ENCODE data around the gene PRDM7.
"Not testable (repeated sequence)": the region's sequence is repeated elsewhere in the genome, so short reads cannot be mapped to it uniquely, and the experiment has no call there.

PRDM7 gene

GRCh38 chr16:90077240-90077756 lies at the start of gene PRDM7:
Gene PRDM7, minus strand, starts transcription at chr16:90077331. Its CDS starts 1,421 bp downstream, at chr16:90075910.
- DNase-seq, result peak; percentile 97

- DNase-seq, result not testable (repeated sequence)
Observed at GRCh38 chr16:90121846-90122245, 44.7 kb upstream of the PRDM7 start.

GRCh38 chr16:90107617-90108016 lies 30.5 kb upstream of the PRDM7 start:
- DNase-seq, result not testable (repeated sequence)

DNA sequence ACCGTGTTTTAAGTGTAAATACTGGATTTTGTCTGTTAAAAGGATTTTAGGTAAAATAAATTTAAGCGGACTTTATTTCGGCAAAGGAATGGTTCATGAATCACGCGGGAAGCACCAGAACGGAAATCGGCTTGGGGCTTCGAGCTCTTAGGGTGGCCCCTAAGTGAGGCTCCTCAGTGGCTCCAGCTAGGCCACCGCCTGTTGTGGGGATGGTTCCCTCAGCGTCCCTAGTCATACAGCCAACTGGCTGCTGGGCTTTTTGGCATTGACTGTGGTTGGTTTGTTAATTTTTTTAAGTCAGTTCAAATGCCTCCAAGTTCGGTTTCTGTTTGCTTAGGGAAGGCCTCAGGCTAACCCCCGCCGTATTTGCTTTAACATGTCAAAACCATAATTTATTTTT lies 29.9 kb upstream of the PRDM7 start:
- DNase-seq, result not testable (repeated sequence)

DNA sequence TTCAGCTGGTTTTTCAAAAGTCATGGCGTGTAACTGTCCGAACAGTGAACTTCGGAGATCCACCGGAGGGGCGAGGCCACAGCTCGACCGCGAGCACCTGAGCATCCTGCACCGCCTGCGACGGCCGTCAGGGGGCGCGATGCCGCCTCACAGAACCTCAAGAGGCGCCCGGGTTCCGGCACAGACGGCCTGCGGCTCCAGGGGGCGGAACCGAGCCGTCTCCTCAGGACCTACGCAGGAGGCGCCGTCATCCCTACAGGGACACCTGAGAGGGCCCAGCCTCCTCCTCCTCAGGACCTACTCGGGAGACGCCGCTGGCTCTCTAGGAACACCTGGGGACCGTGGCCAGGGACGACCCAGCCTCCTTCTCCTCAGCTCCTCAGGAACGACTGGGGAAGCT lies 29.1 kb upstream of the PRDM7 start:
- DNase-seq, result peak; percentile 65

GRCh38 chr16:90104725-90105124 lies 27.6 kb upstream of the PRDM7 start:
- not testable (repeated sequence) for DNase-seq

GRCh38 chr16:90102086-90102884 lies 25.2 kb upstream of the PRDM7 start:
- DNase-seq, result peak; percentile 71

DNA sequence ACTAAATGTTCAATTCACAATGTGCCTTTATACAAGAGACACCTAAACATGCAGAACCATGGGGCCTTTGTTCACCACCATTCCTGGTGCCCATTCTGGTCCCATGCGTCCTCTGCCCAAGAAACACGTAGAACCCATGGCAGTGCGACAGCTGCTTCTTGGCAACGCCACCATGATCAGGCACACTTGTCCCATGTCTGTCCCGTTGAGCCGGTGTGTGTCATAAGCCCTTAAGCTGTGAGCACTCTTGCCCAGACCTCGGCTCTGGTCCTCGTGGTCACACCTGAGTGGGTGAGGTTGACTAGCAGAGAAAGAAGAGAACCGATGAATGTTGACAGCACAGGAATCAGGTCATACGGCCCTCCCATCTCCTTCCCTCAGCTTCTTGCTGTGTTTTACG lies 24.2 kb upstream of the PRDM7 start:
- not testable (repeated sequence) for DNase-seq

DNA sequence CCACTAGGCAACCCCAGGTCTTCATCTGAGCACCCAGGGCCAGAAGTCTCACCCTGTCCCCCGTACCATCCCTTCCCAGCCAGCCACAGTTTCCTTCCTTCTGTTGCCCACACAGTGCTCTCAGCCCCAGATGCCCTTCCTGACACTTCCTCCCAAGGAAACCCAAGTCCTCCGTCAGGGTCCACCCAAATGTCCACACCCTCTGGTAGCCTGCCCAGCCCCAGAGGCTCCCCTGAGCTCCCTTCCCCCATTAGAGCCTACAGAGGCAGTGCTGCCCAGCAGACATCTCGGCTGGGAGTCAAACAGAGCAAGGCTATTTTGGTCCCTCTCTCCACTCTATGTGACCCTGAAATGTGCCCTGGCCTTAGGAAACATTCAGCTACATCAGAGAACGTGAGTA lies 23.7 kb upstream of the PRDM7 start:
- DNase-seq, result not testable (repeated sequence)

DNA sequence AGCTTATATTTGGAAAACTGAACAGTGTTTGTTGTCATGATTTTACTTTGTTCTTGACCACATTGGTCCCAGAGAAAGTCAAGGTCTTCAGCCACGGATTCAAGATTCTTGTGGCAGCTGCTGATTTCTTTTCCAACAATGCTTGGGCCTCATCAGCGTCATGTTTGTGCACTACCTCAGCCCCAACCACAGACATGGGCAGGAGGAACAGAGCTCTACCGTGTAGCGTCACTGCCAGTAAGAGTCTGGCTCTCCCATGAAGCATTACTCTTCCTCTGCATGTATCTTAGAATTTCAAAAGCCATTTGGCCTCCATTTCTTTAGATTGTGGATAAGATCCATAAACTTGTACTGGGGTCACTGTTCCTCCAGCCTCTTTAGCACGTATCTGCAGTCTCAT lies 23.1 kb upstream of the PRDM7 start:
- not testable (repeated sequence) for DNase-seq

DNA sequence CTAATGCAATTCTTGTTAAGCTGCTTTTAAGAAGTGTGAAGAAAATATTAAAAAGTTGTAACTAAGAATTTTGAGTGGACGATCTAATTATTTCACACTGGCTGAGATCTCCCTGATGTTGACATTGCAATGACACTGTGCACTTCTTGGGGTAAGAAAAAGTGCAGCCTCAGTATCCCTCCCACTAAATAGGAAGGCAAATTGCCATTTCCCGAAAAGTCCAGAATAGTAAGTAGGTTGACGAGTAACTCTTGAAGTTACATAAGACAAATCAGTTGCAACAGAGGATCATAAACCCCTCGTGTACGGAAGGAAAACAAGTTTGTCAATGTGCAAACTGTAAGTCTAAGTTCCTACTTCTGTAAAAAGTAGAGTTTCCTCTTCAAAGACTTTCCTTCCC lies 21.8 kb upstream of the PRDM7 start:
- DNase-seq, result not testable (repeated sequence)

- DNase-seq, result peak; percentile 57
Observed at GRCh38 chr16:90097010-90097684, 20.0 kb upstream of the PRDM7 start.

GRCh38 chr16:90094791-90095190 lies 17.7 kb upstream of the PRDM7 start:
- not testable (repeated sequence) for DNase-seq

DNA sequence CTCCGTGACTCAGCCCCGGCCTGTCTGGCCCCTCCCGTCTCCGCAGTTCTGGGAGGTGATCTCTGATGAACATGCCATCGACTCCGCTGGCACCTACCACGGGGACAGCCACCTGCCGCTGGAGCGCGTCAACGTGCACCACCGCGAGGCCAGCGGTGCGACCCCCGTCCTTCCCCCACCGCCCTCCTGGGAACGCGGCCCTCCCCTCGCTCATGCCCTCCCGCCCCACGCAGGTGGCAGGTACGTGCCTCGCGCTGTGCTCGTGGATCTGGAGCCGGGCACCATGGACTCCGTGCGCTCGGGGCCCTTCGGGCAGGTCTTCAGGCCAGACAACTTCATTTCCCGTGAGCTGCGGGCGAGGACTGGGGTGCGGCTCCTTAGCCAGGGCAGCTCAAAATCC lies 17.2 kb upstream of the PRDM7 start:
- DNase-seq, result not testable (repeated sequence)

- DNase-seq, result not testable (repeated sequence)
Observed at GRCh38 chr16:90093799-90094198, 16.7 kb upstream of the PRDM7 start.

DNA sequence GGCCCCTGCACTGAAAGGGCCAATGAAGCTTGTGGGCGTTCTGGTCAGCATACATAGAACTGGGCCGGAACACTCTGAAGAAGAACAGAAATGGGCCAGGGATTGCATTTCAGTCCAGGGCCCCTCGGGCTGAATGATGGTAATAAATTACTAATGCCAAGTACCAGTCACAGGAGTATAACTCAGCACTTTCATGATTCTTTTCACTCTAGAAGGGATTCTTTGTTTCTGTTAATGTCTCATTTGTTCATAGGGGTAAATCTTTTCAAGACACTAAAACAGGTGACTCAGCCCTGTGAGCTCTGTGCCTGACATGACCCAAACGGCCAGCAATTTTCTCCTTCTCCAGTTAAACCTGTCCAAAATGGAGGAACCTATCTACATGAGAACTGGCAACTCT lies 15.7 kb upstream of the PRDM7 start:
- not testable (repeated sequence) for DNase-seq

DNA sequence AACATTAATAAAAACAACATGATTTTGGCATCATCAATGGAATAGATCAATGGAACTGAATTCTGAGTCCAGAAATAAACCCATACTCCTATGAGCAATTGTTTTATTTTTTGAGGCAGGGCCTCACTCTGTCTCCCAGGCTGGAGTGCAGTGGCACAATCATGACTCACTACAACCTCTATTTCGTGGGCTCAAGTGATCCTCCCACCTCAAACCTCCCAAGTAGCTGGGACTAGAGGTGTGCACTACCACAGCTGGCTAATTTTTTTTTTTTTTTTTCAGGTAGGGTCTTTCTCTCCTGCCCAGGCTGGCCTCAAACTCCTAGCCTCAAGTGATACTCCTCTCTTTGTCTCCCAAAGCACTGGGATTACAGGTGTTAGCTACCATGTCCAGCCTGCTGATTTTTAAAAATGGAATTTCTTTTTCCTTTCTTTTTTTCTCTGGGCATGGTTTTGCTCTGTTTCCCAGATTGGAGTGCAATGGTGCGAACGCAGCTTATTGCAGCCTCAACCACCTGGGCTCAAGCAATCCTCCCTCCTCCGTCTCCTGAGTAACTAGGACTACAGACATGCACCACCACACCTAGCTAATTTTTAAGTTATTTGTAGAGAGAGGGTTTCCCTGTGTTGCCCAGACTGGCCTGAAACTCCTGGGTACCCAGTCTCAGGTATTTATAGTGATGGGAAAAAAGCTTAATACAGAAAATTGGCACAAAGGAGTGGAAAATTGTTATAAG lies 7.3 kb upstream of the PRDM7 start:
- no peak for DNase-seq

DNA sequence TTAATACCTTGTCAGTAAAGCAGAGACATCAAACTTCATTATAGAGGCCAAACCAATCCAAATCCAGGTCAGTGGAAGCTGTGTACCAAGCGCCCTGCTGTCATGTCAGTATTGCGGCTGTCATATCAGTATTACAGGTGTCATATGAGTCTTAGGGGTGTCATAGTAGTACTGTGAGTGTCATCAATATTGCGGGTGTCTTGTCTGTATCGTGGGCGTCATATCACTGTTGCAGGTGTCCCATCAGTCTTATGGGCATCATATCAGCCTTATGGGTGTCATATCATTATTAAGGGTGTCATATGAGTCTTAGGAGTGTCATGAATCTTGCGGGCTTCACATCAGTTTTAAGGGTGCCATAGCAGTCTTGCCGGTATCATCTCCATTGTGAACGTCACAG lies 6.0 kb upstream of the PRDM7 start:
- no peak for DNase-seq

DNA sequence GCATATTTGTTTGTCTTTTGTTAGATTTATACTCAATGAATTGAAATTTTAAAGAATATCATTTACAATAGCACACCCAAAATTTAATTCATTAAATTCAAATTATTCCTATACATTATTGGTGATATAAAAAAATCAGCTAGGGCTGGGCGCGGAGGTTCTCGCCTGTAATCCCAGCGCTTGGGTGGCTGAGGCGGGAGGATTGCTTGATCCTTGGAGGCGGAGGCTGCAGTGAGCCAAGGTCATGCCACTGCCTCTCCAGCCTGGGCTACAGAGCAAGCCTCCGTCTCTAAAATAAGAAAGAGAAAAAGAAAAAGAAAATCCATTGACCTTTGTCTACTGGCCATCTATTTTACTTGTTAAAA lies 4.5 kb upstream of the PRDM7 start:
- no peak for DNase-seq

DNA sequence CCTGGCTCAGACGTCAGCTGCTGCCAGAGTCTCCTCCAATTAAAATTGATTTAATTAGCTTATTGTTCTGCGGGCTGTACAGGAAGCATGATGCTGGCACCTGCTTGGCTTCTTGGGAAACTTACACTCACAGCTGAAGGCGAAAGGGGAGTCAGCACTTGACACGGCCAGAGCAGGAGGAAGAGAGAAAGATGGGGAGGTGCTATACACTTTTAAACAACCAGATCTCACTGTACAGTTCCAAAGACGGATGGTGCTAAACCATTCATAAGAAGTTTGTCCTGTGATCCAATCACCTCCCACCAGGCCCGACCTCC lies 1.4 kb upstream of the PRDM7 start:
- DNase-seq, result no peak

- DNase-seq, result no peak
Observed at GRCh38 chr16:90077757-90078578, 837 bp upstream of the PRDM7 start.

- no peak for DNase-seq
Observed at GRCh38 chr16:90072442-90073105, 4.6 kb downstream of the PRDM7 start.

All from islet precursor cell (in vitro differentiated cells).